Osteoblast (primary cell): ENCODE measurements around the gene CLEC9A. TPM values are rescaled to one million over a fixed set of nuclear protein-coding genes. Genes with fewer than 3 reads are reported as not detected.

ENCODE experiments used
- DNase-seq: peaks from one replicate; pipeline ENCODE4 v3.0.0; 2011; ENCODE audit warnings: low spot score, mixed read lengths; ENCODE audit not compliant: insufficient read length; ENCODE audit errors: missing footprints
- H2AFZ ChIP-seq: 2 replicates; pipeline ENCODE4 v1.6.0; 2011; ENCODE audit warnings: mild to moderate bottlenecking, low read length
- H3K27ac ChIP-seq: 2 replicates; pipeline ENCODE4 v1.5.1; 2011; ENCODE audit warnings: mild to moderate bottlenecking, low read depth, low read length, moderate library complexity
- H3K27me3 ChIP-seq: 2 replicates; pipeline ENCODE4 v1.6.0; 2012; ENCODE audit warnings: mild to moderate bottlenecking, control low read depth, inconsistent platforms, low read length, moderate library complexity; ENCODE audit not compliant: insufficient read depth
- H3K36me3 ChIP-seq: 2 replicates; pipeline ENCODE4 v1.5.1; 2011; ENCODE audit warnings: mild to moderate bottlenecking, low read length, control low read depth, moderate library complexity; ENCODE audit not compliant: insufficient read depth
- H3K4me1 ChIP-seq: 2 replicates; pipeline ENCODE4 v1.5.1; 2011; ENCODE audit warnings: mild to moderate bottlenecking, low read length, control low read depth, moderate library complexity; ENCODE audit not compliant: insufficient read depth
- H3K4me2 ChIP-seq: 2 replicates; pipeline ENCODE4 v1.6.0; 2011; ENCODE audit warnings: mild to moderate bottlenecking, low read length; ENCODE audit not compliant: insufficient read depth
- H3K4me3 ChIP-seq: fragments of 200-600 bp; sonication (generic); 3 replicates; pipeline ENCODE4 v1.5.1; 2012; ENCODE audit warnings: mild to moderate bottlenecking, low read length, inconsistent platforms; ENCODE audit not compliant: insufficient read depth
- H3K79me2 ChIP-seq: 2 replicates; pipeline ENCODE4 v1.6.0; 2012; ENCODE audit warnings: mild to moderate bottlenecking, low read length, control low read depth, inconsistent platforms; ENCODE audit not compliant: insufficient read depth
- H3K9me3 ChIP-seq: 2 replicates; pipeline ENCODE4 v1.5.1; 2011; ENCODE audit warnings: low read depth, low read length, control low read depth
- H4K20me1 ChIP-seq: 2 replicates; pipeline ENCODE4 v1.6.0; 2012; ENCODE audit warnings: mild to moderate bottlenecking, low read length, control low read depth; ENCODE audit not compliant: insufficient read depth
- CTCF ChIP-seq: IDR thresholded peaks from 2 replicates; pipeline ENCODE4 v1.5.1; 2011; ENCODE audit warnings: mild to moderate bottlenecking, low read depth, low read length, moderate library complexity; ENCODE audit errors: extremely low read depth
- total RNA-seq: library from RNA; depleted of rRNA; stranded (reverse); fragments of >200 nt; gene quantifications from 2 replicates; pipeline ENCODE4 v1.2.3, GENCODE V29; 2012

CLEC9A gene
- total RNA-seq, 1 donor = not detected

GRCh38 chr12:10001171-10001776, 29.2 kb upstream of the CLEC9A start:
- H3K4me2 ChIP-seq = no peak overlapping the region
- H3K27ac ChIP-seq = no peak overlapping the region
- H4K20me1 ChIP-seq = no peaks in the 10 kb centered on the region
- no peaks in the 10 kb centered on the region for H3K9me3 ChIP-seq
- no peaks in the 10 kb centered on the region for H3K4me1 ChIP-seq
- no peak overlapping the region for H2AFZ ChIP-seq
- no peak overlapping the region for H3K4me3 ChIP-seq
- no peaks in the 10 kb centered on the region for H3K36me3 ChIP-seq
- H3K27me3 ChIP-seq = no peaks in the 10 kb centered on the region
- TF ChIP-seq CTCF = no peak
- H3K79me2 ChIP-seq = no peaks in the 10 kb centered on the region
- DNase-seq = peak; percentile 43

- no peak for TF ChIP-seq CTCF
- Histone ChIP-seq H3K4me3 (no peak overlapping the region), H3K9me3 (no peaks in the 10 kb centered on the region), H3K27me3 (no peaks in the 10 kb centered on the region), H3K27ac (no peak overlapping the region), H3K79me2 (no peaks in the 10 kb centered on the region), H3K36me3 (no peaks in the 10 kb centered on the region), H2AFZ (peak overlapping the region; percentile 23), H3K4me2 (no peak overlapping the region), H4K20me1 (no peaks in the 10 kb centered on the region), H3K4me1 (no peaks in the 10 kb centered on the region)
- DNase-seq = no peak
These were observed 17.7 kb upstream of the CLEC9A start for GRCh38 chr12:10012630-10013330.

- no peaks in the 10 kb centered on the region for H3K9me3 ChIP-seq
- H3K4me2 ChIP-seq = no peak overlapping the region
- H3K4me1 ChIP-seq = no peaks in the 10 kb centered on the region
- no peak overlapping the region for H3K27ac ChIP-seq
- no peak overlapping the region for H3K4me3 ChIP-seq
- no peaks in the 10 kb centered on the region for H3K79me2 ChIP-seq
- no peaks in the 10 kb centered on the region for H3K27me3 ChIP-seq
- no peak for DNase-seq
- no peaks in the 10 kb centered on the region for H3K36me3 ChIP-seq
- H2AFZ ChIP-seq = no peak overlapping the region
- H4K20me1 ChIP-seq = no peaks in the 10 kb centered on the region
- no peak for TF ChIP-seq CTCF
These were observed 15.0 kb upstream of the CLEC9A start for GRCh38 chr12:10015450-10015849.

GRCh38 chr12:10016881-10017280, 13.6 kb upstream of the CLEC9A start:
- H2AFZ ChIP-seq = no peak overlapping the region

More at GRCh38 chr12:10016881-10017280, 13.6 kb upstream of the CLEC9A start:
- no peak for TF ChIP-seq CTCF
- Histone ChIP-seq H4K20me1 (no peaks in the 10 kb centered on the region), H3K36me3 (no peaks in the 10 kb centered on the region), H3K79me2 (no peaks in the 10 kb centered on the region), H3K4me3 (no peak overlapping the region), H3K27ac (no peak overlapping the region), H3K4me1 (no peaks in the 10 kb centered on the region), H3K27me3 (no peaks in the 10 kb centered on the region), H3K4me2 (no peak overlapping the region), H3K9me3 (no peaks in the 10 kb centered on the region)
- no peak for DNase-seq
